K562 treated with DMSO at 1 percent for 12 hours (cell line): ENCODE measurements around the gene EIF3M. TPM values are rescaled to one million over a fixed set of nuclear protein-coding genes. Genes with fewer than 3 reads are reported as not detected.

ENCODE experiments used
- total RNA-seq: library from RNA; unstranded; fragments of 300-600 nt; gene quantifications from 2 replicates; pipeline ENCODE4 v1.2.3, GENCODE V29; 2022; ENCODE audit not compliant: insufficient read depth

The EIF3M gene
- total RNA-seq, result 380 and 383 TPM in 2 replicates

GRCh38 chr11:32583459-32584271 is at the start of gene EIF3M:
TSS of gene EIF3M (plus strand) at chr11:32583831. CDS start at chr11:32583888, 57 bp downstream.

Other genes with a start within 250 kb of the EIF3M start
- gene WT1, start 148.3 kb upstream of the EIF3M start, total RNA-seq, result 12.5 and 23.1 TPM in 2 replicates
- gene CCDC73, start 210.8 kb downstream of the EIF3M start, total RNA-seq, result not detected in 2 replicates
- gene PRRG4, start 246.1 kb downstream of the EIF3M start, total RNA-seq, result not detected in 2 replicates